Neutrophil (primary cell): ENCODE data around the gene SAE1.

Source experiments
- H3K27ac ChIP-seq: fragments of 200-600 bp; sonication (generic); 2 replicates; pipeline ENCODE4 v1.5.1; 2016; ENCODE audit warnings: mild to moderate bottlenecking, moderate library complexity
- H3K27me3 ChIP-seq: fragments of 200-600 bp; sonication (generic); 2 replicates; pipeline ENCODE4 v1.6.0; 2016; ENCODE audit warnings: mild to moderate bottlenecking
- H3K36me3 ChIP-seq: fragments of 200-600 bp; sonication (generic); 2 replicates; pipeline ENCODE4 v1.5.1; 2017
- H3K4me1 ChIP-seq, 2 experiments: fragments of 200-600 bp in 1 of 2; sonication (generic) in 1 of 2; 1 replicate in 1 of 2; 2 replicates in 1 of 2; pipeline versions ENCODE4 v1.5.1 to v1.6.1; 2013 to 2016; ENCODE audit warnings: low read depth in 1 of 2, low read length in 1 of 2, mild to moderate bottlenecking in 1 of 2, moderate library complexity in 1 of 2; ENCODE audit not compliant: control insufficient read depth in 1 of 2, insufficient read depth in 1 of 2
- H3K4me3 ChIP-seq, 2 experiments: fragments of 200-600 bp in 1 of 2; sonication (generic) in 1 of 2; 1 replicate in 1 of 2; 2 replicates in 1 of 2; pipeline ENCODE4 v1.5.1; 2013 to 2016; ENCODE audit warnings: low read depth in 1 of 2, low read length in 1 of 2, mild to moderate bottlenecking in 1 of 2, moderate library complexity in 1 of 2
- H3K9me3 ChIP-seq: fragments of 200-600 bp; sonication (generic); 2 replicates; pipeline ENCODE4 v1.5.1; 2016
- TF ChIP-seq, protein P1 (sequence below): fragments of 200-600 bp; sonication (generic); IDR thresholded peaks from 2 replicates; pipeline ENCODE4 v1.5.1; 2016; ENCODE audit warnings: antibody characterized with exemption

SAE1 gene

DNA sequence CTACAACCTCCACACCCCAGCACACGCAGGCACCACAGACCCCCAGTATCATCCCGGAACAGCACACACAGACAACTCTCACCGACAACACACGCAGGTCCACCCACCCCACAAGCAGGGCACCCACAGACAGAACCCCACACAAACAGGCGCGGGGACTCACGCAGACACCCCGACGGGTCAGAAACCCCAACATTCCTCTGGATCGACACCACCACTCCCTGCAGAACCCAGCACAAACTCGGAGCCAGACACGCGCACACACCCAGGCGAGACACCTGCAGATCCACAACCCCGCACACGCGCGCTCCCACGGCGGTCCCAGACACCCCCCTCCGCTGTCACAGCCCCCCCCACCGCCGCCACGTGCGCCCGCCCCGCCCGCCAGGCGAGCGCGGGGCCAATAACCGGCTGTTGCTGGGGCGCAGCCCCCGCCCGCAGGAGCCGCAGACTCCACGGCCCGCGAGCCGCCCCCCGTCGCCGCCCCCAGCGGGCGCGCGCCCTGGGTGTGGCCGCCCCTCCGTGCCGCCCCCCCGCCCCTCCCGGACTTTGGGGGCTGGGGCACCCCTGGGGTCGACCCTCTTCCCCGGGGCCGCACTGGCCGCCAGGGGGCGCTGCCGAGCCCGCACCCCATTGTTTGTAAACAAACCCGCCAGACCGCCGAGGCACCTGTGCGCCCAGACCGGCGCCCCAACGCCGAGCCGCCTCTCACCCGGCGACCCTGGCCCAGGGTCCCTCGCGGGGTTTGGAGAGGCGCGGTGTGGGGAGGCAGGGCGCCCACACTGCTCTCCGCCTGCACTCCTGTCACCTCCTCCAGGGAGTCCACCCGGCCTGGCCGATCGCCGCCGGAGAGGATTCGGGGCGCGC is 99.7 kb downstream of the SAE1 start:
- H3K4me3 ChIP-seq: peak overlapping the region; percentile 92 to 100
- no peaks in the 10 kb centered on the region for H3K9me3 ChIP-seq
- H3K27me3 ChIP-seq: peaks cover 61% of the 10 kb centered on the region
- peak overlapping the region; percentile 95 for H3K27ac ChIP-seq
- H3K4me1 ChIP-seq: peaks cover 52 to 62% of the 10 kb centered on the region in 2 experiments
- H3K36me3 ChIP-seq: peaks cover 4% of the 10 kb centered on the region
- TF ChIP-seq, protein P1, sequence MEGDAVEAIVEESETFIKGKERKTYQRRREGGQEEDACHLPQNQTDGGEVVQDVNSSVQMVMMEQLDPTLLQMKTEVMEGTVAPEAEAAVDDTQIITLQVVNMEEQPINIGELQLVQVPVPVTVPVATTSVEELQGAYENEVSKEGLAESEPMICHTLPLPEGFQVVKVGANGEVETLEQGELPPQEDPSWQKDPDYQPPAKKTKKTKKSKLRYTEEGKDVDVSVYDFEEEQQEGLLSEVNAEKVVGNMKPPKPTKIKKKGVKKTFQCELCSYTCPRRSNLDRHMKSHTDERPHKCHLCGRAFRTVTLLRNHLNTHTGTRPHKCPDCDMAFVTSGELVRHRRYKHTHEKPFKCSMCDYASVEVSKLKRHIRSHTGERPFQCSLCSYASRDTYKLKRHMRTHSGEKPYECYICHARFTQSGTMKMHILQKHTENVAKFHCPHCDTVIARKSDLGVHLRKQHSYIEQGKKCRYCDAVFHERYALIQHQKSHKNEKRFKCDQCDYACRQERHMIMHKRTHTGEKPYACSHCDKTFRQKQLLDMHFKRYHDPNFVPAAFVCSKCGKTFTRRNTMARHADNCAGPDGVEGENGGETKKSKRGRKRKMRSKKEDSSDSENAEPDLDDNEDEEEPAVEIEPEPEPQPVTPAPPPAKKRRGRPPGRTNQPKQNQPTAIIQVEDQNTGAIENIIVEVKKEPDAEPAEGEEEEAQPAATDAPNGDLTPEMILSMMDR: peak; percentile 91

- Histone ChIP-seq H3K36me3 (peaks cover 4% of the 10 kb centered on the region), H3K27ac (peak within 1 kb of the TSS; percentile 95), H3K27me3 (peaks cover 67% of the 10 kb centered on the region), H3K9me3 (no peaks in the 10 kb centered on the region), H3K4me1 (peaks cover 47 to 56% of the 10 kb centered on the region in 2 experiments), H3K4me3 (peak within 1 kb of the TSS; percentile 92 to 100)
- TF ChIP-seq, protein P1: no peak
Measured at GRCh38 chr19:47230921-47231214, 100.2 kb downstream of the SAE1 start, which contains the start of gene BBC3. BBC3 (minus strand) TSS chr19:47231199; CDS start chr19:47228431, 2,768 bp downstream.

DNA sequence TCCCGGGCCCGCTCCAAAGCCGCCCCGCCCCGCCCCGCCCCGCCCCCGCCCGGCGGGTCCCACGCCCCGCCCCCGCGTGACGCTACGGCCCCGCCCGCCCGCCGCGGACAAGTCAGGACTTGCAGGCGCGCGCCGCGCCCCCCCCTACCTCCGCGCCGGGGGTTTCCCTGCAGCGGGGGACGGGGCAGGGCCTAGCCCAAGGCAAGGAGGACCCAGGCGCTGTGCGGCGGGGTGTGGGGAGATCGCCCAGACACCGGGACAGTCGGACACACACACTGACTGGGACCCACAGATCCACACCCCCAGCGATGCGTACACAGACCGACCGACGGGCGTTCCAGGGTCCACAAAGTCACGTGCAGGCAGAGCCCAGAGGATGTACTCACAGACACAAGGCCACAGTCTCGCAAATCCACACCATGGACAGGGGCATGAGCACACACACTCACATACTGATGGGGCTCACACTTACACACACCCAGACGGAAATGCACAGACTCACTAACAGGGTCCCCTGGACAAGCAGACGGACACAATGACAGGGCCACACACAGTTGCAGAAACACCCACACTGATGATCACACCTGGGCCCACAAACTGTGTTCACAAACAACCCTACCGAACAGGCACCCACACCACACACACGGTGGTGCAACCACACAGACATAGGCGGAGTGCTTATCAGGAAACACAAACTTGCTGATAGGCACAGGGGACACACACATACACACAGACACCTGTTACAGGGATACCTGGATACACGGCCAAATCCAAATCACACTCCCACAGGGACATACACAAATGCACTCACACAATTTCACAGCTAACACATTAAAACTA is 100.8 kb downstream of the SAE1 start:
- H3K27me3 ChIP-seq: peaks cover 73% of the 10 kb centered on the region
- peaks cover under 1% of the 10 kb centered on the region for H3K36me3 ChIP-seq
- peak overlapping the region; percentile 95 for H3K27ac ChIP-seq
- TF ChIP-seq, protein P1: peak; percentile 57
- no peaks in the 10 kb centered on the region for H3K9me3 ChIP-seq
- H3K4me1 ChIP-seq: peaks cover 47 to 50% of the 10 kb centered on the region in 2 experiments
- H3K4me3 ChIP-seq: peak overlapping the region; percentile 92 to 100

GRCh38 chr19:47232422-47233211 is 102.0 kb downstream of the SAE1 start:
- no peak overlapping the region for H3K4me3 ChIP-seq
- TF ChIP-seq, protein P1: no peak
- H3K27ac ChIP-seq: no peak overlapping the region

DNA sequence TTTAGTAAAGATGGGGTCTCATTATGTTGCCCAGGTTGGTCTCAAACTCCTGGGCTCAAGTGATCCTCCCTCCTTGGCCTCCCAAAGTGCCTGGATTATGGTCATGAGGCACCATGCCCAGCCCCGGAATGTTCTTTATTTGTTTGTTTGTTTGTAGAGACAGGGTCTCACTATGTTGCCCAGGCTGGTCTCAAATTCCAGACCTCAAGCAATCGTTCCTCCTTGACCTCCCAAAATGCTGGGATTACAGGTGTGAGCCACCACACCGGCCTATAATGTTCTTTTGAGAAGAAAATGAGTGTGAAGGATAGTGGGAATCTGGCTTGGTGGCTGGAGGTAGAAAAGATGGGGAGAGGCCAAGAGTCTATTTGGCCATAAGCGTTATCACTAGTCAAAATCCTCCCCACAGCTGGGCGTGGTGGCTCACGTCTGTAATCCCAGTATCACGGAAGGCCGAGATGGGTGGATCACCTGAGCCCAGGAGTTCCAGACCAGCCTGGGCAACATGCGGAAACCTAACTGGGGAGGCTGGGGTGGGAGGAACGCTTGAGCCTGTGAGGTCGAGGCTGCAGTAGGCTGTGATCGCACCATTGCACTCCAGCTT is 105.5 kb downstream of the SAE1 start:
- Histone ChIP-seq H3K27me3 (peaks cover 100% of the 10 kb centered on the region), H3K9me3 (no peaks in the 10 kb centered on the region), H3K27ac (no peak overlapping the region), H3K4me3 (no peak overlapping the region), H3K4me1 (peaks cover 18 to 24% of the 10 kb centered on the region in 2 experiments), H3K36me3 (no peaks in the 10 kb centered on the region)
- TF ChIP-seq, protein P1: no peak

More at GRCh38 chr19:47232422-47233211, 102.0 kb downstream of the SAE1 start:
- Histone ChIP-seq H3K9me3 (no peaks in the 10 kb centered on the region), H3K4me1 (peaks cover 35 to 38% of the 10 kb centered on the region in 2 experiments), H3K27me3 (peaks cover 84% of the 10 kb centered on the region), H3K36me3 (no peaks in the 10 kb centered on the region)
